GM23248 (cell line): ENCODE measurements around the gene C22orf42. TPM values are rescaled to one million over a fixed set of nuclear protein-coding genes. Genes with fewer than 3 reads are reported as not detected.
"Not testable (repeated sequence)": the region's sequence is repeated elsewhere in the genome, so short reads cannot be mapped to it uniquely, and the experiment has no call there.

Experiments
- DNase-seq: peaks from one replicate; pipeline ENCODE4 v3.0.0-alpha.2; 2015
- H2AFZ ChIP-seq: fragments of 200-600 bp; sonication (generic); 2 replicates; pipeline ENCODE4 v1.6.1; 2016; ENCODE audit warnings: antibody characterized with exemption
- H3F3A ChIP-seq: fragments of 200-600 bp; sonication (generic); 2 replicates; pipeline ENCODE4 v1.6.1; 2016; ENCODE audit warnings: mild to moderate bottlenecking, antibody characterized with exemption, mixed run types; ENCODE audit not compliant: insufficient read depth
- H3K27ac ChIP-seq: fragments of 200-600 bp; sonication (generic); 2 replicates; pipeline ENCODE4 v1.5.1; 2016; ENCODE audit warnings: mild to moderate bottlenecking
- H3K27me3 ChIP-seq: fragments of 200-600 bp; sonication (generic); replicated peaks from 2 replicates; pipeline ENCODE4 v1.6.1; 2016; ENCODE audit warnings: mild to moderate bottlenecking; ENCODE audit not compliant: insufficient read depth
- H3K36me3 ChIP-seq: fragments of 200-600 bp; sonication (generic); 2 replicates; pipeline ENCODE4 v1.6.1; 2016; ENCODE audit warnings: low read depth, mild to moderate bottlenecking
- H3K4me1 ChIP-seq: fragments of 200-600 bp; sonication (generic); 2 replicates; pipeline ENCODE4 v1.6.1; 2016; ENCODE audit warnings: mild to moderate bottlenecking; ENCODE audit not compliant: insufficient read depth
- H3K4me2 ChIP-seq: fragments of 200-600 bp; sonication (generic); one replicate; pipeline ENCODE4 v1.6.1; 2016; ENCODE audit warnings: mild to moderate bottlenecking; ENCODE audit not compliant: unreplicated experiment
- H3K4me3 ChIP-seq: fragments of 200-600 bp; sonication (generic); 2 replicates; pipeline ENCODE4 v1.5.1; 2016; ENCODE audit warnings: mild to moderate bottlenecking
- H3K79me2 ChIP-seq: fragments of 200-600 bp; sonication (generic); 2 replicates; pipeline ENCODE4 v1.6.1; 2016; ENCODE audit warnings: mild to moderate bottlenecking; ENCODE audit not compliant: insufficient read depth
- H3K9ac ChIP-seq: fragments of 200-600 bp; sonication (generic); 2 replicates; pipeline ENCODE4 v1.6.1; 2016; ENCODE audit warnings: mild to moderate bottlenecking
- H3K9me2 ChIP-seq: fragments of 200-600 bp; sonication (generic); 2 replicates; pipeline ENCODE4 v1.6.1; 2016; ENCODE audit warnings: mixed run types, mild to moderate bottlenecking, moderate library complexity; ENCODE audit not compliant: insufficient read depth
- H3K9me3 ChIP-seq: fragments of 200-600 bp; sonication (generic); one replicate; pipeline ENCODE4 v1.6.1; 2017; ENCODE audit warnings: low read depth
- H4K20me1 ChIP-seq: fragments of 200-600 bp; sonication (generic); 2 replicates; pipeline ENCODE4 v1.6.0; 2016; ENCODE audit not compliant: insufficient read depth
- EZH2 ChIP-seq: fragments of 200-600 bp; sonication (generic); IDR thresholded peaks from 2 replicates; pipeline ENCODE4 v1.6.1; 2018; ENCODE audit warnings: antibody characterized with exemption, mild to moderate bottlenecking; ENCODE audit not compliant: insufficient read depth, poor library complexity, severe bottlenecking
- EZH2phosphoT487 ChIP-seq: fragments of 200-600 bp; sonication (generic); IDR thresholded peaks from 2 replicates; pipeline ENCODE4 v1.6.1; 2018; ENCODE audit warnings: antibody characterized with exemption, moderate library complexity, mild to moderate bottlenecking, low read depth; ENCODE audit not compliant: insufficient read depth
- WGBS, 2 experiments: methylation state at CpG; one replicate each; pipeline ENCODE4 v1.1.6; 2015 to 2017; ENCODE audit warnings: low lambda C conversion rate in 2 of 2, low coverage in 1 of 2; ENCODE audit errors: missing lambda C conversion rate in 2 of 2; 5-methylcytosine and 5-hydroxymethylcytosine counted together
- in situ Hi-C: fragments of 300-500 bp; cut with MboI; formaldehyde crosslinking; loops from 2 replicates; pipeline ENCODE4 v1.15.0; 2020
- polyA plus RNA-seq: library from polyadenylated mRNA; unstranded; fragments of >200 nt; fragmentation: Nextera tagmentation; extraction: Ambion mirVana; gene quantifications from 2 replicates; pipeline ENCODE4 v1.2.1, GENCODE V29; 2016
- total RNA-seq: library from RNA; depleted of rRNA; stranded (reverse); fragments of >200 nt; shearing (Covaris generic); gene quantifications from 2 replicates; pipeline ENCODE4 v1.2.3, GENCODE V29; 2014

The C22orf42 gene
- total and polyA plus RNA-seq, 2 experiments from 2014 or later, result not detected

DNA sequence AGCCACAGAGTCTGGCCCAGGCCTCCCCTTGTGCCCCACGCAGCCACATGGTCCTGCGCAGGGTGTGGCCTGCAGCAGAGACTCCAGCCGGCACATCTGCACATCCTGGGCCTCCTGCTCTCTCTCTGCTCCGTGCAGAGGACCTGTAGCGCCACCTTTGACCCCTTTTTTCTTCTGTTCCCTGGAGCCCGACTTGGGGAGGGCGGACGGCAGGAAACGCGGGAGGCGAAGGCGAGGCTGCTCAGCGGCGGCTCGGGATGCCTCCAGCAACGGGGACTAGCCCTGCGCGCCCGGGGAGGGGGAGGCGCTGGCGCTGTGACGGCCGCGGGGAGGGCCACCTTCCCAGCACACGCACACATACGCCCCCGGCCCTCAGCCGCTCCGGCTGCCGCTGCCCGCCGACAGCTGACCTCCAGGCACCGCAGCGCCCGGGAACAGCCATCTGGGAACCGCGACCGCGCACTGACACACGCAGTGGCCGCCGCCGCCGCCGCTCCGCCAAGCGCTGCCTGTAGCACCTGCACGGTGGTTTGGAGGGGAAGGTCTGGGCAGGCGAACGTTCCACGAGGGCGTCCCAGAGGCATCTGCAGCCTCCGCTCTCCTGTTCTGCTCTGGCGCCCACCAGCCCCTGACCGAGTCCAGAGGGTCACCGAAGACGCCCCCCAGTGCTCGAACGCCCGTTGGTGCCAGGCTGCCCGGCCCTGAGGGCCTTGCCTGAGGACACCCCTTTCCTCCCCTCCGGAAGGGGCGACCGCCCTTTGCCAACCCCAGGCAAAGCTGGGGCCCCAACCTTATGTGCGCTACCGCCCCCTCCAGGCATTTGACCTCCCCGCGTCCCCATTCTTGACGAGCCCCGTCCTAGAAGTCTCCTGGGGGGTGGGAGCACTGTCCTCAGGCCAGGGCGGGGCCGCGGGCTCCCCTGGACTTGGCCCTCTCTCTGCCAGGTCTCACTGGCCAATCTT, 16.9 kb upstream of the C22orf42 start:
- H3K4me2 ChIP-seq, result no peak overlapping the region
- no peak overlapping the region for H2AFZ ChIP-seq
- no peaks in the 10 kb centered on the region for H3K9me3 ChIP-seq
- no peaks in the 10 kb centered on the region for H3K9me2 ChIP-seq
- in situ Hi-C loops, result no loop called here
- no peaks in the 10 kb centered on the region for H3K4me1 ChIP-seq
- no peaks in the 10 kb centered on the region for H3K36me3 ChIP-seq
- no peaks in the 10 kb centered on the region for H4K20me1 ChIP-seq
- no peaks in the 10 kb centered on the region for H3K79me2 ChIP-seq
- WGBS, 2 experiments, result 9 to 13% methylated on average over 49 to 51 of the region's 73 CpGs
- H3K9ac ChIP-seq, result no peak overlapping the region
- no peaks in the 10 kb centered on the region; the same call in none of the 2 replicates for H3K27me3 ChIP-seq
- no peak overlapping the region for H3K4me3 ChIP-seq
- DNase-seq, result no peak
- no peak for TF ChIP-seq EZH2phosphoT487
- no peak for TF ChIP-seq EZH2
- no peak overlapping the region for H3K27ac ChIP-seq
- no peaks in the 10 kb centered on the region for H3F3A ChIP-seq

DNA sequence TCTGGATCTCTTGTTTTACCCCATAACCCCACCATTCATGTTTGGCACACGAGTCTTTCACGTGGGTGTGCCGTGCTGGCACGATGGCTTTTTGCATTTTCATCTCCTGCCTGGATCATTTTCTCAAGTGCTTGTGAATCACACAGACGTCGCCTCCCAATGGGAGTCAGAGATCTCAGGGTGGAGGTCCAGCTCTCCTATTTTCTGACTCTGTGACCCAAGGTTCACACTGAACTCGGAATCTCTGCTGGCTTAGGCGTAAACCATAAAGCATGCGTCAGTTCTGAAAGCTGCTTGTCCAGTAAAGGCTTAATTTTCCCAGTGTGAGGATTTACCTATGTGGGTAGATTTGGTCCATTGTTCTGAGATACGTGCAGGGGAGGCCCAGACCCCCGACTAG, 16.0 kb upstream of the C22orf42 start:
- WGBS, 2 experiments, result 54 to 60% methylated on average over 11 of the region's 11 CpGs
- TF ChIP-seq EZH2phosphoT487 (no peak), EZH2 (no peak)
- in situ Hi-C loops, result no loop called here

DNA sequence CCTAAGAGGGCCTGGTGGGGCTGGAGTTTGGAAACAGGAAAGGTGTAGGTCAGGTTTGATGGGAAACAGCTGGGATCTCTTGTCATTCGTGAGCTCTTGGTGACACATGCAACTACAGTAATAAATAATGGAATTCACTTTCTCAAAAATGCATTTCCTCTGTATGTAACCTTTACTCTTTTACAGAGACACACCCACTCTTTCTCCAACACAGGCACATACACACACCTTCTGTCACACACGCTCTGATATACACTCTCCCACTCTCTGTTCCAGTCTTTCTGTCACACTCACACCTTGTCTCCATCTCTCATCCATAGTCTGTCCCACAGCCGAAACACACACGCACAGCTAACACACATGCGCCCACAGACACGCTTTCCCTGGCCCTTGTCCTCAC, 6.6 kb upstream of the C22orf42 start:
- H3K79me2 ChIP-seq, result no peaks in the 10 kb centered on the region
- no peaks in the 10 kb centered on the region for H3K9me3 ChIP-seq

More for the DNA sequence above, 16.0 kb upstream of the C22orf42 start:
- Histone ChIP-seq H3K27ac (no peak overlapping the region), H2AFZ (no peak overlapping the region), H3K9ac (no peak overlapping the region), H3K4me3 (no peak overlapping the region), H3K4me1 (no peaks in the 10 kb centered on the region), H3K9me3 (no peaks in the 10 kb centered on the region), H4K20me1 (no peaks in the 10 kb centered on the region), H3K27me3 (no peaks in the 10 kb centered on the region; the same call in none of the 2 replicates), H3K4me2 (no peak overlapping the region), H3F3A (no peaks in the 10 kb centered on the region), H3K79me2 (no peaks in the 10 kb centered on the region), H3K9me2 (no peaks in the 10 kb centered on the region), H3K36me3 (no peaks in the 10 kb centered on the region)
- DNase-seq, result no peak

DNA sequence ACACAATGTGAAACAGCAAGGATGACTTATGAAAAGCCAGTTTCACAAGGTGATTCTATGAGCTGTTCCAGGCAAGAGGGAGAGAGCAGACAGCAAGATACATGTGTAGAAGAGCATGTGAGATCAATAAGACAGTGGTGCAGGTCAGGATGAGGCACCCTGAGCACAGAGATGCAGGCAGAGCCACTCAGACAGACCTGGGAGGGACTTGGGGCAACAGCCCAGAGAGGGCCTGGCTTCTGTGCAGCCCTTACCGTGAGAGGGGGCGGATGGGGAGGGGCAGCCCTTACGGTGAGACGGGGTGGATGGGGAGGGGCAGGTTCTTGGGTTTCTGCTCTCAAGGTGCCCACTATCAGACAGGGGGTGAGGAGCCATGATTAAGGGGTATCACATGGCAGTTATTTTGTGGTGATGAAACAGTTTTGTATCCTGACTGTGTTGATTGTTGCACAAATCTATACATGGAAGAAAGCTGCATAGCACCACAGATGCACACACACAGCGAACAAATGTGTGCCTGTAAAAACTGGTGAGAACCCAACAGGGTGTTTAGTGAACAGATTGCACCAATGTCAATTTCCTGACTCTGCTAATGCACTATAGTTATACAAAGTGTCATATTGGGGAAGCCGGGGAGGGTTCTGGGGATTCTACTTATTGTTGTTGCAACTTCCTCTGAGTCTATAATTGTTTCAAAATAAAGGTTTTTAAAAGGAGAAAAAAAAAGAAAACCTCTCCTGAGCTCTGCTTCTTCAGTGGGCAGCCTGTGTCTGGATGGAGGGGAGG, 5.2 kb upstream of the C22orf42 start:
- H4K20me1 ChIP-seq, result no peaks in the 10 kb centered on the region
- in situ Hi-C loops, result no loop called here
- WGBS, 2 experiments, result 12% methylated on average over 6 of the region's 6 CpGs

More for the DNA sequence above, 6.6 kb upstream of the C22orf42 start:
- no peaks in the 10 kb centered on the region for H3K9me2 ChIP-seq
- H3K4me2 ChIP-seq, result no peak overlapping the region
- TF ChIP-seq EZH2phosphoT487 (no peak), EZH2 (no peak)
- H2AFZ ChIP-seq, result no peak overlapping the region
- H4K20me1 ChIP-seq, result no peaks in the 10 kb centered on the region
- 14 to 23% methylated on average over 6 of the region's 6 CpGs for WGBS, 2 experiments
- no peak overlapping the region for H3K4me3 ChIP-seq
- H3K36me3 ChIP-seq, result no peaks in the 10 kb centered on the region
- in situ Hi-C loops, result no loop called here
- H3K27ac ChIP-seq, result no peak overlapping the region
- H3K4me1 ChIP-seq, result no peaks in the 10 kb centered on the region
- no peak overlapping the region for H3K9ac ChIP-seq
- no peaks in the 10 kb centered on the region; the same call in none of the 2 replicates for H3K27me3 ChIP-seq
- DNase-seq, result no peak
- no peaks in the 10 kb centered on the region for H3F3A ChIP-seq

DNA sequence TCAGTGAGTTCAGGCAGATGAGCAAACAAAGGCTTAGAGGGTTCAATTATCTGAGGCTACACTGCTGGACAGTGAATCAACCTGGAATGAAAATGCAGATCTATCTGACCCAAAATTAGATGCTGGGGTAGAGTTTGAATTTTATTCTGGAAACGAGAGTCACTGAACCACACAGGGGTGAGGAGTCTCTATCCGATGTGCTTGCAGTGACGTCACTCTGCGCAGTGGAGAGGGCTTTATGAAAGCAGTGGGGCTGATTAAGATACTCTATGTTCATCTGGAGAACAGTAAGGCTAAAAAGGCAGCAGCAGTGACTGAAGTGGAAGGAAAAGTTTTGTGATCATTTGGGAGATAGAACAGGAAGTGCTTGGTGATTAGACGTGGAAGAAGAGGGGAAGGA, 1.3 kb upstream of the C22orf42 start:
- H3K9me2 ChIP-seq, H3K27ac ChIP-seq, H3K4me2 ChIP-seq, H4K20me1 ChIP-seq, H3K4me1 ChIP-seq, H3K36me3 ChIP-seq, in situ Hi-C loops, H3K4me3 ChIP-seq, H3F3A ChIP-seq, H3K9ac ChIP-seq, H2AFZ ChIP-seq, H3K27me3 ChIP-seq, H3K79me2 ChIP-seq, DNase-seq, H3K9me3 ChIP-seq: not testable (repeated sequence)
- 61 to 62% methylated on average over 5 of the region's 5 CpGs for WGBS, 2 experiments

More for the DNA sequence above, 5.2 kb upstream of the C22orf42 start:
- Histone ChIP-seq H3F3A (no peaks in the 10 kb centered on the region), H3K27me3 (no peaks in the 10 kb centered on the region; the same call in none of the 2 replicates), H3K4me3 (no peak overlapping the region), H3K9me2 (no peaks in the 10 kb centered on the region), H3K27ac (no peak overlapping the region), H3K9ac (no peak overlapping the region), H3K9me3 (no peaks in the 10 kb centered on the region), H3K36me3 (no peaks in the 10 kb centered on the region), H3K79me2 (no peaks in the 10 kb centered on the region), H2AFZ (no peak overlapping the region), H3K4me2 (no peak overlapping the region), H3K4me1 (no peaks in the 10 kb centered on the region)
- TF ChIP-seq EZH2phosphoT487 (no peak), EZH2 (no peak)
- no peak for DNase-seq

DNA sequence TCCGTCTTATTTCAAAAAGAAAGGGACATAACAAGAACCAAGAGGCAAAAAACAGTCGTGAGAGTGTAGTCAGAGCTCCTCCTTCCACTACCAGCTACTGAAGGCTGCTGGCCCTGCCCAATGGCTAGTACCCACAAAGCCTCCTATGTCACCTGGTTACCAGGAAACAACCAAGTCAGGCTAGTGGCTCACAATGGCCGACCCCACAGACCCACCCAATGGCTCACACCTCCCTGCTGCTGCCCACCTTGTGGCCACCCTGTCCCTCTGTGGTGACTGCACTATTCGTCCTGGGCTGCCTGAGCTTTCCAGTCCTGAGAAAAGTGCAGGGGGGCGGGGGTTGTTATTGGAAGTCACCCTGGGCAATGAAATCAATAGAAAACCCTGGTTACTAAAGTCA, 1.5 kb downstream of the C22orf42 start:
- 14 to 18% methylated on average over 5 of the region's 5 CpGs for WGBS, 2 experiments
- not testable (repeated sequence) for H3K27me3 ChIP-seq

More for the DNA sequence above, 1.5 kb downstream of the C22orf42 start:
- H4K20me1 ChIP-seq, H3K36me3 ChIP-seq, H3K9me2 ChIP-seq, H3F3A ChIP-seq, DNase-seq, in situ Hi-C loops, H3K27ac ChIP-seq, H3K4me2 ChIP-seq, H3K9ac ChIP-seq, H3K4me3 ChIP-seq, H3K79me2 ChIP-seq, H3K4me1 ChIP-seq, H3K9me3 ChIP-seq, H2AFZ ChIP-seq: not testable (repeated sequence)
